ENCODE measurements around the gene CLCNKA.

CLCNKA gene

GRCh38 chr1:16076031-16076864 lies 54.4 kb downstream of the CLCNKA start:
- DNase-seq (ENCODE audit: low spot score) (peak; percentile 93), FAIRE-seq (peak; percentile 55)

GRCh38 chr1:16076865-16077238 lies 55.0 kb downstream of the CLCNKA start:
- DNase-seq (ENCODE audit: low spot score) (peak; percentile 90), FAIRE-seq (peak; percentile 87)

- no peak for FAIRE-seq
- no peak for DNase-seq (ENCODE audit: low spot score)
Observed at GRCh38 chr1:16077406-16078245, 55.8 kb downstream of the CLCNKA start.

GRCh38 chr1:16078925-16079656 lies 57.3 kb downstream of the CLCNKA start:
- DNase-seq (ENCODE audit: low spot score) (peak; percentile 78), FAIRE-seq (peak; percentile 30)

GRCh38 chr1:16080422-16081150 lies 58.8 kb downstream of the CLCNKA start:
- FAIRE-seq = no peak

GRCh38 chr1:16081636-16082035 lies 59.8 kb downstream of the CLCNKA start:
- FAIRE-seq (no peak), DNase-seq (ENCODE audit: low spot score) (no peak)

More at GRCh38 chr1:16080422-16081150, 58.8 kb downstream of the CLCNKA start:
- DNase-seq (ENCODE audit: low spot score) = no peak

GRCh38 chr1:16082283-16083038 lies 60.6 kb downstream of the CLCNKA start:
- FAIRE-seq (no peak), DNase-seq (ENCODE audit: low spot score) (peak; percentile 56)

- DNase-seq (ENCODE audit: low spot score) (no peak), FAIRE-seq (no peak)
Observed at GRCh38 chr1:16083486-16083885, 61.6 kb downstream of the CLCNKA start.

Measured in RCC 7860 (cell line).